DND-41 (cell line): ENCODE data around the gene TRPT1.

Experiments used
- ATAC-seq: fragments of 200-7000 bp; cut with Tn5 transposase; 3 replicates; pipeline ENCODE4 v1.9.1; 2021; ENCODE audit warnings: low read depth; ENCODE audit not compliant: insufficient read depth
- DNase-seq: peaks from one replicate; pipeline ENCODE4 v3.0.0-alpha.2; 2020
- H2AFZ ChIP-seq: 2 replicates; pipeline ENCODE4 v1.6.0; 2012; ENCODE audit warnings: low read depth, low read length
- H3K27ac ChIP-seq: 2 replicates; pipeline ENCODE4 v1.5.1; 2012; ENCODE audit warnings: low read length, inconsistent platforms
- H3K27me3 ChIP-seq: fragments of 200-600 bp; sonication (generic); 2 replicates; pipeline ENCODE4 v1.6.0; 2012; ENCODE audit warnings: low read length, mild to moderate bottlenecking, inconsistent platforms; ENCODE audit not compliant: insufficient read depth, poor library complexity
- H3K36me3 ChIP-seq: 2 replicates; pipeline ENCODE4 v1.5.1; 2012; ENCODE audit warnings: low read length, inconsistent platforms; ENCODE audit not compliant: insufficient read depth
- H3K4me1 ChIP-seq: 2 replicates; pipeline ENCODE4 v1.5.1; 2012; ENCODE audit warnings: mild to moderate bottlenecking, low read length; ENCODE audit not compliant: insufficient read depth
- H3K4me2 ChIP-seq: 2 replicates; pipeline ENCODE4 v1.6.0; 2012; ENCODE audit warnings: mild to moderate bottlenecking, moderate library complexity, low read length, inconsistent platforms; ENCODE audit not compliant: insufficient read depth
- H3K4me3 ChIP-seq, 2 experiments: fragments of 200-600 bp in 1 of 2; shearing (Covaris generic) in 1 of 2; 2 replicates each; pipeline ENCODE4 v1.5.1; 2012 to 2016; ENCODE audit warnings: inconsistent platforms in 2 of 2, low read length in 2 of 2, mild to moderate bottlenecking in 2 of 2, low read depth in 1 of 2, moderate library complexity in 1 of 2
- H3K79me2 ChIP-seq: 2 replicates; pipeline ENCODE4 v1.6.0; 2012; ENCODE audit warnings: low read length, inconsistent platforms; ENCODE audit not compliant: insufficient read depth
- H3K9ac ChIP-seq: 2 replicates; pipeline ENCODE4 v1.6.0; 2012; ENCODE audit warnings: low read depth, mild to moderate bottlenecking, inconsistent platforms, low read length, moderate library complexity
- H3K9me3 ChIP-seq: 2 replicates; pipeline ENCODE4 v1.5.1; 2012; ENCODE audit warnings: low read length, moderate library complexity, mild to moderate bottlenecking, inconsistent platforms; ENCODE audit not compliant: insufficient read depth, severe bottlenecking
- H4K20me1 ChIP-seq: 2 replicates; pipeline ENCODE4 v1.6.0; 2012; ENCODE audit warnings: low read length; ENCODE audit not compliant: insufficient read depth
- CTCF ChIP-seq: IDR thresholded peaks from 2 replicates; pipeline ENCODE4 v1.5.1; 2012; ENCODE audit warnings: borderline replicate concordance, low read length, moderate library complexity, mild to moderate bottlenecking; ENCODE audit not compliant: poor library complexity, severe bottlenecking; ENCODE audit errors: extremely low read depth
- EZH2 ChIP-seq: IDR thresholded peaks from 3 replicates; pipeline ENCODE4 v1.6.1; 2012; ENCODE audit warnings: borderline replicate concordance, low read depth, mild to moderate bottlenecking, moderate library complexity, low read length, inconsistent platforms; ENCODE audit not compliant: severe bottlenecking

The TRPT1 gene

GRCh38 chr11:64261556-64262080, 35.6 kb upstream of the TRPT1 start:
- H3K79me2 ChIP-seq: no peaks in the 10 kb centered on the region
- TF ChIP-seq EZH2 (no peak), CTCF (no peak)
- DNase-seq (no peak), ATAC-seq (no peak)
- no peak overlapping the region for H2AFZ ChIP-seq
- H3K4me1 ChIP-seq: no peaks in the 10 kb centered on the region
- H4K20me1 ChIP-seq: no peaks in the 10 kb centered on the region
- no peak overlapping the region for H3K4me2 ChIP-seq
- no peak overlapping the region for H3K27ac ChIP-seq
- H3K27me3 ChIP-seq: no peaks in the 10 kb centered on the region
- no peaks in the 10 kb centered on the region for H3K9me3 ChIP-seq
- H3K36me3 ChIP-seq: peaks cover 46% of the 10 kb centered on the region
- H3K4me3 ChIP-seq: no peak overlapping the region
- H3K9ac ChIP-seq: no peak overlapping the region

GRCh38 chr11:64260147-64260708, 34.2 kb upstream of the TRPT1 start:
- Histone ChIP-seq H3K27ac (no peak overlapping the region), H3K79me2 (no peaks in the 10 kb centered on the region), H3K9me3 (no peaks in the 10 kb centered on the region), H2AFZ (no peak overlapping the region), H4K20me1 (no peaks in the 10 kb centered on the region), H3K4me1 (no peaks in the 10 kb centered on the region), H3K36me3 (peaks cover 49% of the 10 kb centered on the region), H3K4me3 (no peak overlapping the region), H3K4me2 (no peak overlapping the region), H3K27me3 (no peaks in the 10 kb centered on the region), H3K9ac (no peak overlapping the region)
- no peak for ATAC-seq
- TF ChIP-seq CTCF: no peak
- no peak for TF ChIP-seq EZH2
- no peak for DNase-seq

GRCh38 chr11:64259533-64260067, 33.6 kb upstream of the TRPT1 start:
- no peak overlapping the region for H3K27ac ChIP-seq
- DNase-seq (no peak), ATAC-seq (0 out of 3 replicates have a peak, but pooled peaks have one; percentile 42)
- peaks cover 55% of the 10 kb centered on the region for H3K36me3 ChIP-seq
- H3K79me2 ChIP-seq: no peaks in the 10 kb centered on the region
- H3K9me3 ChIP-seq: no peaks in the 10 kb centered on the region
- no peaks in the 10 kb centered on the region for H3K27me3 ChIP-seq
- no peak overlapping the region for H3K9ac ChIP-seq
- TF ChIP-seq EZH2 (no peak), CTCF (no peak)
- no peak overlapping the region for H3K4me2 ChIP-seq
- H3K4me1 ChIP-seq: no peaks in the 10 kb centered on the region
- H2AFZ ChIP-seq: no peak overlapping the region
- no peak overlapping the region for H3K4me3 ChIP-seq
- H4K20me1 ChIP-seq: no peaks in the 10 kb centered on the region
